Mesenchymal stem cell (in vitro differentiated cells and primary cell): ENCODE data around the gene LMO4.

Source experiments
- DNase-seq: peaks from one replicate; pipeline ENCODE4 v3.0.0-alpha.2; 2013
- H2AFZ ChIP-seq: one replicate; pipeline ENCODE4 v1.6.1; 2013; ENCODE audit warnings: low read depth, mild to moderate bottlenecking, control low read depth, inconsistent platforms, low read length, moderate library complexity
- H2AK5ac ChIP-seq: 2 replicates; pipeline ENCODE4 v1.6.1; 2013; ENCODE audit warnings: low read length, moderate library complexity, mild to moderate bottlenecking, inconsistent platforms; ENCODE audit not compliant: severe bottlenecking
- H2BK120ac ChIP-seq: one replicate; pipeline ENCODE4 v1.6.1; 2013; ENCODE audit warnings: low read depth, mild to moderate bottlenecking, inconsistent platforms, low read length, moderate library complexity
- H2BK12ac ChIP-seq, 2 experiments: one replicate each; pipeline ENCODE4 v1.6.1; 2013; ENCODE audit warnings: inconsistent platforms in 2 of 2, low read length in 2 of 2, mild to moderate bottlenecking in 2 of 2, moderate library complexity in 2 of 2, control low read depth in 1 of 2
- H2BK15ac ChIP-seq: one replicate; pipeline ENCODE4 v1.6.1; 2013; ENCODE audit warnings: mild to moderate bottlenecking, low read depth, inconsistent platforms; ENCODE audit not compliant: poor library complexity, severe bottlenecking
- H2BK5ac ChIP-seq: 2 replicates; pipeline ENCODE4 v1.6.1; 2013; ENCODE audit warnings: low read depth, mild to moderate bottlenecking, low read length, control low read depth, inconsistent platforms; ENCODE audit not compliant: poor library complexity, severe bottlenecking
- H3K14ac ChIP-seq, 2 experiments: one replicate each; pipeline ENCODE4 v1.6.1; 2013; ENCODE audit warnings: inconsistent platforms in 2 of 2, low read length in 2 of 2, control low read depth in 1 of 2, mild to moderate bottlenecking in 1 of 2, moderate library complexity in 1 of 2
- H3K18ac ChIP-seq, 2 experiments: one replicate each; pipeline ENCODE4 v1.6.1; 2013; ENCODE audit warnings: inconsistent platforms in 2 of 2, low read length in 2 of 2, control low read depth in 1 of 2, low read depth in 1 of 2, mild to moderate bottlenecking in 1 of 2
- H3K23ac ChIP-seq, 2 experiments: one replicate each; pipeline ENCODE4 v1.6.1; 2013; ENCODE audit warnings: inconsistent platforms in 2 of 2, low read length in 2 of 2, mild to moderate bottlenecking in 2 of 2, moderate library complexity in 2 of 2, control low read depth in 1 of 2
- H3K27ac ChIP-seq: 2 replicates; pipeline ENCODE4 v1.5.1; 2013; ENCODE audit warnings: mild to moderate bottlenecking, moderate library complexity, low read length, control low read depth, inconsistent platforms; ENCODE audit not compliant: poor library complexity, severe bottlenecking
- H3K27me3 ChIP-seq, 2 experiments: 2 replicates each; pipeline versions ENCODE4 v1.6.1 to v1.7.0; 2013; ENCODE audit warnings: low read length in 2 of 2, mild to moderate bottlenecking in 2 of 2, moderate library complexity in 2 of 2, control low read depth in 1 of 2, inconsistent platforms in 1 of 2; ENCODE audit not compliant: control insufficient read depth in 1 of 2, insufficient read depth in 1 of 2
- H3K36me3 ChIP-seq, 2 experiments: 2 replicates each; pipeline versions ENCODE4 v1.6.1 to v1.7.0; 2013; ENCODE audit warnings: low read length in 2 of 2, control low read depth in 1 of 2, inconsistent platforms in 1 of 2, low read depth in 1 of 2, mild to moderate bottlenecking in 1 of 2; ENCODE audit not compliant: insufficient read depth in 2 of 2, control insufficient read depth in 1 of 2
- H3K4ac ChIP-seq, 2 experiments: one replicate each; pipeline ENCODE4 v1.6.1; 2013; ENCODE audit warnings: inconsistent platforms in 2 of 2, low read length in 2 of 2, mild to moderate bottlenecking in 2 of 2, moderate library complexity in 2 of 2, control low read depth in 1 of 2, low read depth in 1 of 2
- H3K4me1 ChIP-seq: 2 replicates; pipeline ENCODE4 v1.6.1; 2013; ENCODE audit warnings: low read depth, low read length, control low read depth; ENCODE audit not compliant: control insufficient read depth, insufficient read depth
- H3K4me2 ChIP-seq: 2 replicates; pipeline ENCODE4 v1.6.1; 2013; ENCODE audit warnings: low read length, mild to moderate bottlenecking, inconsistent platforms; ENCODE audit not compliant: poor library complexity, severe bottlenecking
- H3K4me3 ChIP-seq, 2 experiments: 2 replicates each; pipeline versions ENCODE4 v1.5.1 to v1.7.0; 2013; ENCODE audit warnings: low read length in 2 of 2, mild to moderate bottlenecking in 2 of 2, control low read depth in 1 of 2, low read depth in 1 of 2; ENCODE audit not compliant: insufficient read depth in 1 of 2
- H3K79me1 ChIP-seq: replicated peaks from 2 replicates; pipeline ENCODE4 v1.6.1; 2013; ENCODE audit warnings: mild to moderate bottlenecking, control low read depth, low read length, inconsistent platforms; ENCODE audit not compliant: poor library complexity, severe bottlenecking
- H3K9ac ChIP-seq: 2 replicates; pipeline ENCODE4 v1.7.0; 2013; ENCODE audit warnings: mild to moderate bottlenecking, low read length, moderate library complexity
- H3K9me3 ChIP-seq: 2 replicates; pipeline ENCODE4 v1.7.0; 2013; ENCODE audit warnings: mild to moderate bottlenecking, low read length; ENCODE audit not compliant: control insufficient read depth
- H4K8ac ChIP-seq: one replicate; pipeline ENCODE4 v1.6.1; 2013; ENCODE audit warnings: inconsistent platforms, mild to moderate bottlenecking, low read length, moderate library complexity
- H4K91ac ChIP-seq: one replicate; pipeline ENCODE4 v1.6.1; 2013; ENCODE audit warnings: mild to moderate bottlenecking, low read length, inconsistent platforms
- WGBS: methylation state at CpG from one replicate; pipeline ENCODE4 v1.1.7; 2013; ENCODE audit warnings: mixed read lengths; 5-methylcytosine and 5-hydroxymethylcytosine counted together

Gene LMO4

DNA sequence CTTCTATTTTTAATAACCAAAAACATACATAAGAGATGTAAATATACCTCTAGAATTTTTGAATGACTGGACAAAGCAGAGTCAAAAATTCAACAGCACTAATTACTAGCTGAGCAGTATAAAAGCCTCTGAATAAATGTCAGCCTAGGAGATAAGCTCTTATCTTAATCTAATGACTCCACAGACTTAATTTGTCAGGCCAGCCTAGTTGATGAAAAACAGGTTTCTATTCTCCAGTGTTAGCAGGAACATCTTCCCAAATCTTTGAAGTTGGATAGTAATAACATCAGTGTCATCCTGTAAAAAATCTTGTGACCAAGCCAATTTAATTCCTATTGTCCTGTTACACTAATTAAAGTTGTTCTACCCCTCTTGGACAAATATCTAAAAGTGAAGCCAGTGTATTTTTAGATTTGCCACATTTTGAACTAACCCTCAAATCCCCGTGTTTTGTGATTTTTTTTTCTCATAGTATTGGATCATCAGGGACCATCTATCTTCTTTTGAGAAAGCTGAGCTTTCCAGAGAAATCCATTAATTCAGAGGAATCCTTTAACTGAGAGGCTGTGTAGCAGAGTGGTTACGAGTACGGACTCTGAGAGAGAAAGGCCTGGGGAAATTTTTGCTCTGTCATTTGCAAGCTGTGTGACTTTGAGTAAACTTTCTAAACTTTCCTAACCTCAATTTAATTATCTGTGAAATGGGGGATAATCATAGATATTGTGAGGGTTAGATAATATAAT is 41.2 kb downstream of the LMO4 start:
- Histone ChIP-seq H3K4me1 (no peaks in the 10 kb centered on the region), H2BK120ac (no peak overlapping the region), H2AFZ (no peak overlapping the region), H3K14ac (no peak overlapping the region), H3K9me3 (no peaks in the 10 kb centered on the region), H3K4ac (no peak overlapping the region), H3K27ac (no peak overlapping the region), H3K4me3 (no peak overlapping the region), H2BK12ac (no peak overlapping the region), H3K18ac (no peak overlapping the region), H2BK5ac (no peak overlapping the region), H4K8ac (no peak overlapping the region), H2BK15ac (no peak overlapping the region), H4K91ac (no peak overlapping the region), H2AK5ac (no peak overlapping the region), H3K79me1 (no peaks in the 10 kb centered on the region), H3K4me2 (no peak overlapping the region), H3K9ac (no peak overlapping the region), H3K27me3 (no peaks in the 10 kb centered on the region), H3K23ac (no peak overlapping the region), H3K36me3 (no peaks in the 10 kb centered on the region)
- 80% methylated on average over 1 of the region's 3 CpGs for WGBS
- DNase-seq: no peak

DNA sequence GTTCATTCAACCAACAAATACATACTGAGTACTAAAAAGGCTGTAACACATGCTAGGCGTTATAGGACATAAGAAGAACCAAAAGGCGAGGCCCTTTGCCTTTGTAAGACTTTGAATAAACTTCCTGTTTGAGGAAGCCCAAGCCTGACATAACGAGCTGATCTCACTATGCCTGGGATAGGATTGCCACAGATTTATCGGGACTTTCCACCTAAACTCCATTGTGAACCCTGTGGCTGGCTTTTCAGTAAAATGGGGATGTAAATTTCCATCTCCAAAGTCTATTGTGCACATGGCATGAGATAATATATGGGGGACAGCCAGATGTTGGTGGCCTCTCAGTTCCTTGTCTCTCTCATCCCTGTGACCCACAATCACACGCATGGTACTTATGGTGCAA is 41.9 kb downstream of the LMO4 start:
- Histone ChIP-seq H4K91ac (no peak overlapping the region), H3K4me3 (no peak overlapping the region), H3K4me1 (no peaks in the 10 kb centered on the region), H3K18ac (no peak overlapping the region), H2BK120ac (no peak overlapping the region), H2BK12ac (no peak overlapping the region), H3K9me3 (no peaks in the 10 kb centered on the region), H3K14ac (no peak overlapping the region), H3K27me3 (no peaks in the 10 kb centered on the region), H3K4me2 (no peak overlapping the region), H3K4ac (no peak overlapping the region), H2AK5ac (no peak overlapping the region), H2BK15ac (no peak overlapping the region), H2BK5ac (no peak overlapping the region), H3K9ac (no peak overlapping the region), H3K27ac (no peak overlapping the region), H3K79me1 (no peaks in the 10 kb centered on the region), H3K36me3 (no peaks in the 10 kb centered on the region), H2AFZ (no peak overlapping the region), H3K23ac (no peak overlapping the region), H4K8ac (no peak overlapping the region)
- 49% methylated on average over 5 of the region's 5 CpGs for WGBS
- peak; percentile 23 for DNase-seq

DNA sequence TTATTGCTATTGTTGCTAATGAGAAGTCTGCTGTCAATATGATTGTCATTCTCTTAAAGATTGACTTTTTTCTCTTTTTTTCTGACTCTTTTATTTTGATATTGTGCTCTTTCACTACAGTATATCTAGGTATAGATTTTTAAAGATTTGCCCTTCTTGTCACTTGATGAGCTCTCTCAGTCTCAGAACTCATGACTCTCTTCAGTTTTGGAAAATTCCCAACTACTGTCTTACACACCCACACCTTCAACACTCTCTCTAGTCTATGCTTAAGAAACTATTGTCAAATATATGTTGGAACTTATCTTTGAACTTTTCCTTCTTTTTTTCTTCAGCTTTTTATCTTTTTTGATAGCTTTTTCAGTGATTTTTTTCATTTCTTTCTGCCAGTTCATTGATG is 50.6 kb downstream of the LMO4 start:
- no peak for DNase-seq
- Histone ChIP-seq H3K14ac (no peak overlapping the region), H3K9ac (no peak overlapping the region), H3K23ac (no peak overlapping the region), H3K27me3 (no peaks in the 10 kb centered on the region), H3K27ac (no peak overlapping the region), H3K9me3 (peaks cover 19% of the 10 kb centered on the region), H3K4me2 (no peak overlapping the region), H2BK5ac (no peak overlapping the region), H2AK5ac (no peak overlapping the region), H2BK12ac (no peak overlapping the region), H3K36me3 (no peaks in the 10 kb centered on the region), H4K91ac (no peak overlapping the region), H3K4me3 (no peak overlapping the region), H3K18ac (no peak overlapping the region), H2BK120ac (no peak overlapping the region), H4K8ac (no peak overlapping the region), H2AFZ (no peak overlapping the region), H3K4me1 (no peaks in the 10 kb centered on the region), H3K4ac (no peak overlapping the region), H3K79me1 (no peaks in the 10 kb centered on the region), H2BK15ac (no peak overlapping the region)

DNA sequence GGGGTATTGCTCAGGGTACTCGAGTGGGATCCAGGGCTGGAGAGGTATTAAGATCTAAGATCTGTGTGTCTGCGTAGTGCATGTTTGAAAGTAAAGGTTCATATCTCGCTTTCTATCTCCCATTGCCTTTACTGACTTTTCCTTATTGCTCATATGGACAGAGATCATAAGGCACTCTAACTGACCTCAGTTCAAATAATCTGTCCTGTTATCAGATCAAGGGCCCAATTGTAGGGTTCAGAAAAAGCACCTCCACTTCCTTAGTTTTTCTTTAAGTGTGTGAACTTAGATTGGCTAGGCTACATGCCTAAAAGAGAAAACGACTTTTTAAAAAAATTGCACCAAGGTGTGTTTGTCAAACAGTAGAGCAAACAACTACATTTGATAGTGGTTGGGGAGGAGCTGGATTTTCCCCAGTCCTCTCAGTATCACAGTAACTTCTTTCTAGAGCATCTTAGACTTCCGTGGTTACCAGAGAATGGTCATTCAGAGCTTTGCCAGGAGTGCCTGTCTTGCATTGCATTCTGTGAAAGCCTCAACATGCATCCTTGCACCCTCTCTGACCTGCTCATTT is 57.6 kb downstream of the LMO4 start:
- H3K14ac ChIP-seq: no peak overlapping the region
- no peak overlapping the region for H4K91ac ChIP-seq
- H3K27ac ChIP-seq: no peak overlapping the region
- H2BK12ac ChIP-seq: no peak overlapping the region
- H3K23ac ChIP-seq: no peak overlapping the region
- no peaks in the 10 kb centered on the region for H3K4me1 ChIP-seq
- H3K9ac ChIP-seq: no peak overlapping the region
- H3K4ac ChIP-seq: no peak overlapping the region
- no peak overlapping the region for H2BK120ac ChIP-seq
- no peak overlapping the region for H2AK5ac ChIP-seq
- H3K18ac ChIP-seq: no peak overlapping the region
- no peak for DNase-seq
- H3K4me3 ChIP-seq: no peak overlapping the region
- no peak overlapping the region for H2BK15ac ChIP-seq
- no peaks in the 10 kb centered on the region for H3K27me3 ChIP-seq
- 77% methylated on average over 4 of the region's 5 CpGs for WGBS
- H2BK5ac ChIP-seq: no peak overlapping the region
- H3K36me3 ChIP-seq: no peaks in the 10 kb centered on the region
- no peak overlapping the region for H2AFZ ChIP-seq
- no peak overlapping the region for H4K8ac ChIP-seq
- H3K9me3 ChIP-seq: peaks cover 10% of the 10 kb centered on the region
- H3K4me2 ChIP-seq: no peak overlapping the region
- H3K79me1 ChIP-seq: no peaks in the 10 kb centered on the region
